NCI-H2107 treated with DMSO at 0.1 percent for 48 hours (cell line): ENCODE data around the gene B3GALT4.
"Not testable (repeated sequence)": the region's sequence is repeated elsewhere in the genome, so short reads cannot be mapped to it uniquely, and the experiment has no call there.

ENCODE experiments used
- DNase-seq: peaks from one replicate; lab custom pipeline; 2025; ENCODE audit not compliant: unreplicated experiment; lab: John Stamatoyannopoulos, UW

Gene B3GALT4

GRCh38 chr6:33276864-33277662 lies at the start of gene B3GALT4:
Gene B3GALT4 (plus strand): TSS chr6:33277123. CDS start chr6:33277420, 297 bp downstream.
- peak; percentile 0 for DNase-seq

DNA sequence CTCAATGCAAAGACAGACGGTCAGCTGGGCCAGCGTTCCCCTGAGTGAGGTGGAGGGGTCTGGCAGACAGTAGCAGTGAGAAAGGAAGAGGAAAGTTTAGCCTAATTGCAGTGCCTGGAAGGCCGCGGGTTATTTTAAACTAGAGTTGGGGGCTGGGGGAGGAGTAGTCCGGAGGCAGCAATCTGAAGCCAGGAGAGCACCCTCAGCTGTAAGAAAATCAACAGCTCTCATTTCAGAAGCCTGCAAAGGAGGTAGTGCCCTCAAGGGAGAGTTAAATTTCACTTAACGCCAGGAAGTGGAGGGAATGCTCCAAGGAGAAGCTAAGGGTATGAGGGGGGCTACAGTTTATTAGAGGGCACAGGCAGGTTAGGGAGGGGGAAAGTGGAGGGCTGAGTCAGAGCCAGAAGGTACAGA lies 41.7 kb upstream of the B3GALT4 start:
- DNase-seq, result peak; percentile 47

DNA sequence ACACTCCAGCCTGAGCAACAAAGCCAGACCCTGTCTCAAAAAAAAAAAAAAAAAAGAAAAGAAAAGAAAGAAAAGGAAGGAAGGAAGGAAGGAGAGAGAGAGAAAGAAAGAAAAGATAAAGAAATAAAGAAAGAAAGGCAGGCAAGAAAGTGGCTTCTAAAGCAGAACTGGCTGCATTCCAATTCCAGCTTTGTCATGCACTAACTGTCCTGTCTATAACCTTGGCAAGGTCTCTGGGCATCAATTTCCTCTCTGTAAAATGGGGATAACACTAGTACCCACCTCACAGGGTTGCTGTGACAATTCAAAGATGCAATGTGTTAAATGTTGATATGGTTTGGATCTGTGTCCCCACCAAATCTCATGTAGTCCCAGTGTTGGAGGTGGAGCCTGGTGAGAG lies 40.6 kb upstream of the B3GALT4 start:
- no peak for DNase-seq

GRCh38 chr6:33236852-33237251 lies 40.1 kb upstream of the B3GALT4 start:
- no peak for DNase-seq

DNA sequence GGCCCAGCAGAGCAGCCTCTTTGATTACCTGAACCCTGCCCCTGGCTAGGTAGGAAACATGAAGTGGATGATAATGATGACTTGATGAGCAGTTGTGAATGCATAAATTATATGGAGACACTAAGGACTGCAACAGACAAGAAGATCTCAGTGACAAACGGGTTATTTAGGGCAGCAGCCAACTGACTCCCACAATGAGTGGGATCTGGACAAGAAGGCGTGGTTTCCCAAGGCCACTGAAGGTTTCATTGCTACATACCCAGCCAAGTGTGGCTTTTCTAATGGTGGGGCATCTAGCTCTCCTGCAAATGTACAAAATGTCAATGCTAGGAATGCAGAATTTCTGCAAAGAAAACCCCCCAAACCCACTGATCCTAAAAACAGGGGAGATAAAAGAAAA lies 39.2 kb upstream of the B3GALT4 start:
- DNase-seq, result no peak

GRCh38 chr6:33241968-33242367 lies 35.0 kb upstream of the B3GALT4 start:
- DNase-seq, result no peak

GRCh38 chr6:33243476-33243875 lies 33.4 kb upstream of the B3GALT4 start:
- DNase-seq, result no peak

- DNase-seq, result peak; percentile 63
Measured at GRCh38 chr6:33247977-33248642, 28.8 kb upstream of the B3GALT4 start.

DNA sequence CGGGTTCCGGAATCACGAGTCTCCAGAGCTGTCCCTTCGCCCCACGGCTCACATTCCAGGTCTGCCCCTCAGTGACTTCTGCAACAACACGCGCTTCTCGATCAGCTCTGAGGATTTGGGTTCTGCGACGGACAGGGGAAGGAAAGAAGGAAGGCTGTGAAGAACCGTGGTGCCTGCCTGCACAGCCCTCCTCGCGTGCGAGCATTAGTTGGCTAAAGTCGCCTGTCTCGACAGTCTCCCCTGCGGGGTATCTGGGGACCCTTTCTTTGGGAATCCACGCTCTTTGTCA lies 28.3 kb upstream of the B3GALT4 start:
- no peak for DNase-seq

DNA sequence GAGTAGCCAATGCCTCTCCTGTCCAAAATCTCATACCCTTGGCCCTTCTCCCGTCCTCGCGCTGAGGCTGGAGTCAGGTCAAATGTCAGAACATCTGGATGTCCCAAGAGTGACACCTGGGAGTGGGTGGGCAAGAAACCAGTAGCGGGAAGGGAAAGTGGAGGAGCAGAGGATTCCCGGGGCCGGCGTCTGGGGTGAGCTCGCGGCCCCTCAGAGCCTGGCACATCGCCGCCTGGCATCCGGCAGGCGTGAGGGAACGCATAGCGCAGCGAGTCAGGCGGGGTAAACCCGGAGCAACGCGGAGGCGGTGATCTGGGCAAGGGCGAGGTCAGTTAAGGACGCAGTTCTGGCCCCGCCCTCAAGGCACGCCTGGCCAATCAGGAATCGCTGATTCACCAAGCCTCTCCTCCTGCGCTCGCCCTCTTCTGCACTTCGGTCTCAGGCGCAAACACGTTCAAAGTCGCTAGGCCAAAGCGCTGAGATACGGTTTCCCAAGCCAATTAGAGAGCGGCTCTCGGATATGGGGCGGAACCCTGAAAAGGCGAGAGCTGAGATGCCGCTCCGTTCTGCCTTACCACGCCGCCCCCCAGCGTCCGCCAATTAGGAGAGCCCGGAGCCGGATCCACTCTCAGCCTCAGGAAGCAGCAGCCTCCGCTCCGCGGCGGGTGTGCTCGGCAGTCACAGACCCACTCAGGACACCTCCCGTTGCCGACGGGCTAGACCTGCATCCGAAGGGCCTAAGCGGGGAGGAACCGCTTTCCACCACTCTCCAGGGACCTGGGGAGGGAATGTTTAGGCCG lies 27.8 kb upstream of the B3GALT4 start:
- DNase-seq, result peak; percentile 88

DNA sequence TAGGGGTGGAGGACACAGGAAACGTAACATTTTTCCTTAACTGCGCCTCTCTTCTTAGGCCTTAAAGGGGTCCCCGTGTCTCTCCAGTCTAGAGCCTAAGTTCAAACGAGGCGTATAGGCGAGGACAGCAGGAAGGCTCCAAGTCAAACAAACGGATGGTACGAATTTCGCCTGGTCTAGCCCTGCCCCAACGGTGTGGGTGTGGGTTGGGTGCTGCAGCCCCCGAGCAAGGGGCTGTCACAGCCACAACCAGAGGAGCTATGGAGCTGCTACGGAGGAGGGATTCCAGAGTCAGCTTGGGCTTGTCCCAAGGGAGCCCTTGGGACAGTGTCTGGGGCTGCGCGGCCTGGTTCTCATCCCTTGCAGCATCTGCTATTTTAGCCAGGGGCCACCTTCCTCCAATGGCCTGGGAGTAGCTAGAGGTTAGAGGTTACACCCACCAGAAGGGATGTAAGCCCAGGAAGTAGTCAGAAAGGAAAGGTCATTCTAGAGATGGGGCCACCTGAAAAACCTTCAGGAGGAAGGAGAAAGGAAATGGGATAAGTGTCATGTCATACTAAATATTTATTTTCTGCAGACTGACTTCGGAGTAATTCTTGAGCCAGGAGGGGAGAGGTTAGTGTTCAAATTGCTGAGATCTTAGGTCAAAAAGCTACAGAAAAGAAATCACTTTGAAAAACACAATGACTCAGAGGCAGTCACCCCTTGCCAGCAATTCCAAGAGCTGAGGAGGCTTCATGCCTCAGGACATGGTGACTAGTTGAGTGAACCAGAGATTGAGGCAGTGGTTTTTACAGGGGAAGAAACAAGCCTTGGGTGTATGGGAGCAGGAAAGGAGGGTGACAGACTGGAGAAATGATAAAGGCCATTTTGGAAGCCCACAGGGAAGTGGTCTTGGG lies 26.9 kb upstream of the B3GALT4 start:
- no peak for DNase-seq

DNA sequence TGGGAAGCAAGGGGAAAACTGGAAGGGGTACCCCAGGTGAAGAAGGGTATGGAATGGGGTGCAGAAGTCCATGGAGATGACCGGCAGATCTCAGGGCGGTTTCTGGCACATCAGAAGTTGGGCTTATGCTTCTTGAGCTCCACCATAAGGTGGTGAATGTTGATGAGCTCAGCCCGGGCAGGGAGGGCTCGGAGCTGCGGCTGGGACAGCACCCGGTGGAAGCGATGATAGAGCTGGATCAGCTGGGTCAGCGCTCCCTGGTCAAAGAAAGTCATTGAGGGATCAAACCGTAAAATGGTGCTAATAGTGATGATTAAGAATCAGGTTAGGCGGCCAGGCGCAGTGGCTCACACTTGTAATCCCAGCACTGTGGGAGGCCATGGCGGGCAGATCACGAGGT lies 26.2 kb upstream of the B3GALT4 start:
- no peak for DNase-seq

DNA sequence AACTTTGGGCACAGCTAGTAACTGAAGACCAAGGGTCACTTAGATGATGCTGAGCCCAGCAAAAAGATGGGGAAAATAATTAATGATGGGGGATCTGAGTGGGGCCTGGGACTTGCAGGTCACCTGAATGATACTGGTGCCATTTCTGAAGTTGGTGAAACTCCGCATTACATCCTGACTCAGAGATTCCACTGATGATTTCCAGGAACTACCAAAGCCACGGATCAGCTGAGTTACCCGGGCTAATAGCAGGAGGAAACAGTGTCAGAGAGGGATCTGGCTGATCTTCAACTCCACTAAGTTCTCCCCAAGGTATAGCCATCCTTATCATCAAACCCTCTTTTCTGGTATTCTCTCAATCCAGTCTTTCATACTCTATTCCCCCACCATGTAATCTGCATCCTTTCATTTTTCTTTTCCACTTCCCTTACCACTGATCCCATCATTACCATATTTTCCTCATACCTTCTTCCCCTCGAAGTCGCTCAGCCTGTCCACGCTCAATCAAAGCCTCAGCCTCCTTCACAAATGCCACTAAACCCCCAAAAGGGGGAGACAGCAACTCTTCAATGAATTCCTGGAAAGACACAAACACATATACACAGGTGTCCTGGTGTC lies 25.4 kb upstream of the B3GALT4 start:
- no peak for DNase-seq

- DNase-seq, result no peak
Measured at GRCh38 chr6:33252759-33253158, 24.2 kb upstream of the B3GALT4 start.

DNA sequence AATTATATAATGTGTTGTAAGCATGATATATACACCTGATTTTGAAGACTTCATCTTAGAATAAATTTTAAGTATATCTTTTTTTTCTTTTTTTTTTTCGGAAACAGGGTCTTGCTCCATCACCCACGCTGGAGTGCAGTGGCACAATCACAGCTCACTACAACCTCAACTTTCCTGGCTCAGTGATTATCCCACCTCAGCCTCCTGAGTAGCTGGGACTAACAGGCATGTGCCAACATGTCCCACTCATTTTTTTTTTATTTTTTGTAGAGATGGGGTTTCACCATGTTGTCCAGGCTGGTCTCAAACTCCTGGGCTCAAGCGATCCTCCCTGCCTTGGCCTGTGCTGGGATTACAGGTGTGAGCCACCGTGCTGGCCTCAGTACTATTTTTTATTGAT lies 22.3 kb upstream of the B3GALT4 start:
- no peak for DNase-seq

- DNase-seq, result no peak
Measured at GRCh38 chr6:33259032-33259431, 17.9 kb upstream of the B3GALT4 start.

DNA sequence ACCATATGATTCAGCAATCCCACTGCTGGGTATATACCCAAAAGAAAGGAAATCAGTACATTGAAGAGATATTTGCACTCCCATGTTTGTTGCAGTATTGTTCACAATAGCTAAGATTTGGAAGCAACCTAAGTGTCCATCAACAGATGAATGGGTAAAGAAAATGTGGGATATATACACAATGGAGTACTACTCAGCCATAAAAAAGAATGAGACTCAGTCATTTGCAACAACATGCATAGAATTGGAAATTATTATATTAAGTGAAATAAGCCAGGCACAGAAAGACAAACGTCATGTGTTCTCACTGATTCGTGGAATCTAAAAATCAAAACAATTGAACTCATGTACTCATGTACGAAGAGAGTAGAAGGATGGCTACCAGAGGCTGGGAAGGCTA lies 14.4 kb upstream of the B3GALT4 start:
- not testable (repeated sequence) for DNase-seq

DNA sequence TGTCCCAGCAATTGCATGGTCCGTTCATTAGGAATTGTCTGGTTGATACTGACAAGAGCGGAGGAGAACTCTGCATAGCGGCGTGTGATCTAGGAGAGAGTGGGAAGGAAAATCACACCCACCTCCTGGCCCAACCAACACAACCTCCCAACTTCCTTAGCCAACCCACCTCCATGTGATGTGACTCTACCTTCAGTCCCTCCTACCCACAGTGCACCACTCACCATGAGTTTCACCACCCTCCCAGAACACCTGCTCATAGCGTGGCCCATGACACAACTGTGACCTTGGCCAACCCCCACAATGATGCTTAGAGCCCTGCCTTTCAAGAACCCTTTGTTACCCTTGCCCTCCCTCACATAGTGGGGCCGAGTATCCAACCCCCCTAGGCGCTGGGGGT lies 12.9 kb upstream of the B3GALT4 start:
- DNase-seq, result no peak

GRCh38 chr6:33271117-33271467 lies 5.8 kb upstream of the B3GALT4 start:
- DNase-seq, result no peak

- peak; percentile 92 for DNase-seq
Measured at GRCh38 chr6:33271468-33272274, 5.3 kb upstream of the B3GALT4 start, which contains the start of the genes RPS18 and VPS52. Gene RPS18 (plus strand): TSS chr6:33272075. CDS start chr6:33272120, 45 bp downstream. Gene VPS52 (minus strand): TSS chr6:33271876. CDS start chr6:33271675, 201 bp downstream.
